T-cell (primary cell): ENCODE results near the gene ERO1B. TPM values are rescaled to one million over a fixed set of nuclear protein-coding genes. Genes with fewer than 3 reads are reported as not detected.

Source experiments
- ATAC-seq, 4 experiments: fragments of 200-7000 bp in 3 of 4; fragments of 150-1000 bp in 1 of 4; cut with Tn5 transposase; replicated peaks in 1 of 4; 1 replicate in 3 of 4; 2 replicates in 1 of 4; pipeline ENCODE4 v1.10.0; 2021; ENCODE audit warnings: moderate library complexity in 3 of 4, mild to moderate bottlenecking in 2 of 4, moderate number of reproducible peaks in 1 of 4
- CTCF ChIA-PET, 2 donors: fragments of 300-600 bp; sonication (Branson Sonifier 250); formaldehyde crosslinking; loops; one replicate each; lab custom pipeline; 2022; ENCODE audit warnings: antibody characterized with exemption in 2 of 2; lab: Charles Lee
- POLR2A ChIA-PET, 2 donors: fragments of 300-600 bp; sonication (Branson Sonifier 250); formaldehyde crosslinking; loops; one replicate each; lab custom pipeline; 2022; ENCODE audit warnings: antibody characterized with exemption in 2 of 2; lab: Charles Lee
- DNase-seq, 35 experiments: peaks; one replicate each; pipeline versions ENCODE4 v3.0.0 to v3.0.0-alpha.2; 2013 to 2023
- H3K27ac ChIP-seq: one replicate; pipeline ENCODE4 v1.5.1; 2013; ENCODE audit warnings: low read length
- H3K27me3 ChIP-seq, 2 experiments: replicated peaks in 1 of 2; 1 replicate in 1 of 2; 2 replicates in 1 of 2; pipeline versions ENCODE4 v1.6.1 to v1.7.0; 2013; ENCODE audit warnings: low read length in 1 of 2, mixed read lengths in 1 of 2; ENCODE audit not compliant: control insufficient read depth in 2 of 2, insufficient read depth in 2 of 2; ENCODE audit errors: extremely low read depth in 1 of 2
- H3K36me3 ChIP-seq, 2 donors: 1 replicate in 1 of 2; 2 replicates in 1 of 2; pipeline versions ENCODE4 v1.6.1 to v1.7.0; 2013; ENCODE audit warnings: low read length in 1 of 2; ENCODE audit not compliant: control insufficient read depth in 2 of 2, insufficient read depth in 1 of 2; ENCODE audit errors: extremely low read depth in 1 of 2
- H3K4me1 ChIP-seq, 2 experiments: 1 replicate in 1 of 2; 2 replicates in 1 of 2; pipeline versions ENCODE4 v1.6.1 to v1.7.0; 2013; ENCODE audit warnings: low read length in 2 of 2, mixed read lengths in 1 of 2; ENCODE audit not compliant: insufficient read depth in 2 of 2, control insufficient read depth in 1 of 2; ENCODE audit errors: extremely low read depth in 1 of 2
- H3K4me3 ChIP-seq, 2 donors: 1 replicate in 1 of 2; 2 replicates in 1 of 2; pipeline versions ENCODE4 v1.5.1 to v1.7.0; 2013; ENCODE audit warnings: mild to moderate bottlenecking in 2 of 2, low read length in 1 of 2, moderate library complexity in 1 of 2; ENCODE audit not compliant: control insufficient read depth in 1 of 2; ENCODE audit errors: extremely low read depth in 1 of 2
- H3K9me3 ChIP-seq: 2 replicates; pipeline ENCODE4 v1.7.0; 2013
- H3K27ac Mint-ChIP-seq, 2 donors: one replicate each; pipeline ENCODE4 v1.8.0; 2020 to 2021; ENCODE audit warnings: mild to moderate bottlenecking in 2 of 2, mixed read lengths in 2 of 2
- H3K27me3 Mint-ChIP-seq, 2 donors: one replicate each; pipeline ENCODE4 v1.8.0; 2021 to 2022; ENCODE audit warnings: mixed read lengths in 2 of 2
- H3K36me3 Mint-ChIP-seq: one replicate; pipeline ENCODE4 v1.8.0; 2021; ENCODE audit warnings: mixed read lengths
- H3K4me1 Mint-ChIP-seq, 3 donors: one replicate each; pipeline ENCODE4 v1.8.0; 2020 to 2022; ENCODE audit warnings: mixed read lengths in 3 of 3, mild to moderate bottlenecking in 1 of 3
- H3K4me3 Mint-ChIP-seq, 3 donors: one replicate each; pipeline ENCODE4 v1.8.0; 2020 to 2022; ENCODE audit warnings: mild to moderate bottlenecking in 3 of 3, mixed read lengths in 3 of 3, moderate library complexity in 3 of 3
- H3K9me3 Mint-ChIP-seq, 3 donors: one replicate each; pipeline ENCODE4 v1.8.0; 2020 to 2022; ENCODE audit warnings: mixed read lengths in 3 of 3
- WGBS: methylation state at CpG from one replicate; pipeline ENCODE4 v1.1.5; 2013; ENCODE audit warnings: missing lambda C conversion rate; ENCODE audit not compliant: insufficient coverage; 5-methylcytosine and 5-hydroxymethylcytosine counted together
- total RNA-seq, 35 experiments: library from RNA in 6 of 35; stranded (reverse) in 6 of 35; fragments of 120-200 nt in 1 of 35; gene quantifications; one replicate each; pipeline versions ENCODE4 v1.2.1 to v1.2.4 and lab custom pipeline; 2013 to 2026

Gene ERO1B
- total RNA-seq, 5 donors from 2014 or later (not counting 1 experiment from before 2014, with no cell fraction given), result 11.3 to 15.4 (median 12.4) TPM

DNA sequence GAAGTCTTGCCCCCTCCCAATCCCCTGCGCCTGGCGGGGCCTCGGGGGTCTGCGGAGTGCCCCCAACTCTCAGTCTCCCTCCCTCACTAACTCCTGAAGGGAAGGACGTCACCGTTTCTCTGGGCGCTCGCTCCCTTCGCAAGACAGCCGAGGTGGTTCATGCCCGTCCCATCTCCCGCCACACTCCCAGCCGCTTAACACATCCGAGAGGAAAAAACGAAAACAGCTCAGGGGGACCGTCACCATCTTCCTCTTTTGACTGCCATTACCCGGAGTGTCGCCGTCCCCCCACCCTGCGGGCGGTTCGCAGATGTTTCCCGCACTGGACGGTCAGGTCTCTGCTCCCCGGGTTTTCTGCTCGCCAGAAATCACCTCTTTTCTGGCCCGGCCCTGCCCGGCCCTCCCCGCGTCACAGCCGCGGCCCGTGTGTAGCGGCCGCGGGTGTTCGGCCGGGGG lies 532 bp downstream of the ERO1B start:
- Mint-ChIP-seq H3K9me3 (no peaks in the 10 kb centered on the region), H3K27ac (peak overlapping the region in 1 of 2 donors; percentile 85), H3K27me3 (no peaks in the 10 kb centered on the region), H3K4me1 (peaks cover 56 to 60% (median 59%) of the 10 kb centered on the region in 3 donors), H3K4me3 (peak overlapping the region; percentile 92 to 96 (median 95)), H3K36me3 (peaks cover 8% of the 10 kb centered on the region)
- Histone ChIP-seq H3K27me3 (no peaks in the 10 kb centered on the region), H3K27ac (peak overlapping the region; percentile 36), H3K4me1 (peaks cover 17 to 18% of the 10 kb centered on the region in 2 experiments), H3K4me3 (peak overlapping the region; percentile 71 to 93), H3K36me3 (no peaks in the 10 kb centered on the region), H3K9me3 (no peaks in the 10 kb centered on the region)
- ChIA-PET POLR2A (interaction anchor here in 1 of 2 donors (0.6 kb wide), 1 partner anchor 1136 kb away, joined by 3 read pairs; no protein-coding TSS in a partner anchor), CTCF (interaction anchor here (0.6 kb wide), 2 partner anchors 101 to 231 kb away, joined by 3 read pairs; no protein-coding TSS in a partner anchor)
- WGBS, result 0% methylated on average over 37 of the region's 38 CpGs
- DNase-seq, result peak in 27 of 35 experiments; percentile 3 to 53 (median 11)
- peak; percentile 7 to 21 (median 12) for ATAC-seq

GRCh38 chr1:236280438-236281197 lies 1.1 kb downstream of the ERO1B start:
- Histone ChIP-seq H3K4me3 (peak overlapping the region; percentile 71 to 93), H3K27me3 (no peaks in the 10 kb centered on the region), H3K27ac (peak overlapping the region; percentile 36), H3K4me1 (peaks cover 17 to 18% of the 10 kb centered on the region in 2 experiments), H3K9me3 (no peaks in the 10 kb centered on the region), H3K36me3 (no peaks in the 10 kb centered on the region)
- peak overlapping the region; percentile 56 to 85 for H3K27ac Mint-ChIP-seq
- 22% methylated on average over 8 of the region's 13 CpGs for WGBS
- DNase-seq, result peak in 32 of 35 experiments; percentile 9 to 53 (median 27)
- peaks cover 62 to 66% (median 65%) of the 10 kb centered on the region in 3 donors for H3K4me1 Mint-ChIP-seq
- no peaks in the 10 kb centered on the region for H3K27me3 Mint-ChIP-seq
- peak overlapping the region; percentile 92 to 96 (median 95) for H3K4me3 Mint-ChIP-seq
- ATAC-seq, result no peak
- ChIA-PET CTCF (no interaction called here), POLR2A (interaction anchor here in 1 of 2 donors (0.6 kb wide), 1 partner anchor 1135 kb away, joined by 3 read pairs; no protein-coding TSS in a partner anchor)
- H3K9me3 Mint-ChIP-seq, result no peaks in the 10 kb centered on the region
- H3K36me3 Mint-ChIP-seq, result peaks cover 13% of the 10 kb centered on the region

DNA sequence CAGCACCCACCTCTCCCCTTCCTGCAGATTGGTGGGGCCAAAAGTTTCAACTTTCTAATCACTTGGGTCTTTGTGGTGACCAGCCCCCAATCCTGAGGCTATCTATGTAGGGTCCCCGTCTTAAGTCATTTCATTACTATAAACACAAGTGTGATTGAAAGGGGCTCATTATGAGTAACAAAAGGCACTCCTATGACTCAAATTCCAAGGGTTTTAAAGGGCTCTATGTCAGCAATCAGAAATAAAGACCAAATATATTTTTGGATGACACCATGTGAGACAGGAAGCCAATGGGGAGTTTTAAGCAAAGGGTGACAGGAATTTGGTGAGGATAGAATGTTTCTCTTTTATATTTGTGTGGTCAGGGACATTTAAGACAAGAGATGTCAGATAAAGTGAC lies 6.2 kb downstream of the ERO1B start:
- H3K4me1 ChIP-seq, result peaks cover 2 to 3% of the 10 kb centered on the region in 2 experiments
- peaks cover 46 to 50% (median 50%) of the 10 kb centered on the region in 3 donors for H3K4me1 Mint-ChIP-seq
- no peak overlapping the region for H3K27ac ChIP-seq
- H3K9me3 Mint-ChIP-seq, result no peaks in the 10 kb centered on the region
- WGBS, result no CpG with 5 or more reads among the region's 1 CpG
- no peak overlapping the region for H3K4me3 Mint-ChIP-seq
- no peak overlapping the region for H3K27ac Mint-ChIP-seq
- H3K36me3 ChIP-seq, result no peaks in the 10 kb centered on the region
- ATAC-seq (no peak), DNase-seq (no peak)
- no peak overlapping the region for H3K4me3 ChIP-seq
- CTCF ChIA-PET, result no interaction called here
- H3K36me3 Mint-ChIP-seq, result peaks cover 13% of the 10 kb centered on the region
- POLR2A ChIA-PET, result no interaction called here
- no peaks in the 10 kb centered on the region for H3K27me3 ChIP-seq
- no peaks in the 10 kb centered on the region for H3K9me3 ChIP-seq
- H3K27me3 Mint-ChIP-seq, result no peaks in the 10 kb centered on the region

GRCh38 chr1:236275061-236275460 lies 6.7 kb downstream of the ERO1B start:
- no peaks in the 10 kb centered on the region for H3K9me3 Mint-ChIP-seq
- H3K27me3 Mint-ChIP-seq, result no peaks in the 10 kb centered on the region
- DNase-seq (no peak), ATAC-seq (no peak)
- Histone ChIP-seq H3K27ac (no peak overlapping the region), H3K27me3 (no peaks in the 10 kb centered on the region), H3K36me3 (no peaks in the 10 kb centered on the region), H3K4me1 (no peaks in the 10 kb centered on the region), H3K9me3 (no peaks in the 10 kb centered on the region), H3K4me3 (no peak overlapping the region)
- H3K4me1 Mint-ChIP-seq, result peaks cover 41 to 49% (median 48%) of the 10 kb centered on the region in 3 donors
- H3K4me3 Mint-ChIP-seq, result no peak overlapping the region
- H3K27ac Mint-ChIP-seq, result no peak overlapping the region
- CTCF ChIA-PET, result no interaction called here
- POLR2A ChIA-PET, result no interaction called here
- H3K36me3 Mint-ChIP-seq, result peaks cover 13% of the 10 kb centered on the region

DNA sequence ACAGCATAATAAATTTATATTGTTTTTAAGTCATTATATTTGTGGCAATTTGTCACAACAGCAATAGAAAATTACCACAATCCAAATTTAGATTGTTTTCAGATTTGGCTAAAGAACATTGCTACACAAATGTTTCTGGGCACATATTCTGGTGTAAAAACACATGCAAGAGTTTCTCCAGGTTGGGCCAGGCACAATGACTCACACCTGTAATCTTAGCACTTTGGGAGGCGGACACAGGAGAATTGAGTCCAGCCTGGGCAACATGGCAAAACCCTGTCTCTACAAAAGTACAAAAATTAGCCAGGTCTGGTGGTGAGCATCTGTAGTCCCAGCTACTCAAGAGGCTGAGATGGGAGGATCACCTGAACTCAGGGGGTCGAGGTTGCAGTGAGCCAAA lies 8.4 kb downstream of the ERO1B start:
- H3K36me3 ChIP-seq, result peaks cover 0 to 4% of the 10 kb centered on the region in 2 donors
- H3K4me1 Mint-ChIP-seq, result peaks cover 38 to 46% (median 45%) of the 10 kb centered on the region in 3 donors
- H3K9me3 ChIP-seq, result no peaks in the 10 kb centered on the region
- H3K4me3 ChIP-seq, result no peak overlapping the region
- H3K36me3 Mint-ChIP-seq, result peaks cover 19% of the 10 kb centered on the region
- DNase-seq, result no peak
- no peak for ATAC-seq
- H3K4me1 ChIP-seq, result no peaks in the 10 kb centered on the region
- H3K27me3 Mint-ChIP-seq, result no peaks in the 10 kb centered on the region
- H3K4me3 Mint-ChIP-seq, result no peak overlapping the region
- 100% methylated on average over 2 of the region's 2 CpGs for WGBS
- H3K27ac Mint-ChIP-seq, result no peak overlapping the region
- H3K9me3 Mint-ChIP-seq, result no peaks in the 10 kb centered on the region
- H3K27ac ChIP-seq, result no peak overlapping the region
- CTCF ChIA-PET, result interaction anchor here (0.6 to 0.7 kb wide), 2 partner anchors 16 to 823 kb away, joined by 3 read pairs; no protein-coding TSS in a partner anchor
- H3K27me3 ChIP-seq, result no peaks in the 10 kb centered on the region
- POLR2A ChIA-PET, result no interaction called here

GRCh38 chr1:236269439-236269838 lies 12.3 kb downstream of the ERO1B start:
- Mint-ChIP-seq H3K27me3 (no peaks in the 10 kb centered on the region), H3K36me3 (peaks cover 27% of the 10 kb centered on the region), H3K9me3 (no peaks in the 10 kb centered on the region), H3K4me1 (peaks cover 9 to 24% (median 20%) of the 10 kb centered on the region in 3 donors), H3K27ac (no peak overlapping the region), H3K4me3 (no peak overlapping the region)
- H3K36me3 ChIP-seq, result peaks cover 0 to 18% of the 10 kb centered on the region in 2 donors
- no peak overlapping the region for H3K27ac ChIP-seq
- ChIA-PET CTCF (no interaction called here), POLR2A (interaction anchor here in 1 of 2 donors (0.6 kb wide), 1 partner anchor 10 kb away, joined by 3 read pairs; no protein-coding TSS in a partner anchor)
- DNase-seq (no peak), ATAC-seq (no peak)
- H3K27me3 ChIP-seq, result no peaks in the 10 kb centered on the region
- H3K4me3 ChIP-seq, result no peak overlapping the region
- no peaks in the 10 kb centered on the region for H3K9me3 ChIP-seq
- H3K4me1 ChIP-seq, result no peaks in the 10 kb centered on the region
